Thoracic aorta (tissue), 2 donors: ENCODE results near the gene SMYD2. TPM values are rescaled to one million over a fixed set of nuclear protein-coding genes. Genes with fewer than 3 reads are reported as not detected.

ENCODE experiments used
- ATAC-seq: fragments of 150-250 bp; one replicate; pipeline ENCODE4 v1.8.0; 2017; ENCODE audit warnings: low read depth; ENCODE audit not compliant: insufficient number of reproducible peaks, low FRiP score
- DNase-seq: peaks from one replicate; pipeline ENCODE4 v3.0.0-alpha.2; 2020; ENCODE audit warnings: low spot score
- H3K27ac ChIP-seq, 2 donors: fragments of 200-600 bp; sonication (generic); 1 replicate in 1 of 2; 2 replicates in 1 of 2; pipeline ENCODE4 v1.5.1; 2016; ENCODE audit warnings: mild to moderate bottlenecking in 2 of 2, moderate library complexity in 2 of 2
- H3K27me3 ChIP-seq: fragments of 200-600 bp; sonication (generic); replicated peaks from 2 replicates; pipeline ENCODE4 v1.6.0; 2016; ENCODE audit warnings: mild to moderate bottlenecking; ENCODE audit not compliant: insufficient read depth
- H3K36me3 ChIP-seq: fragments of 200-600 bp; sonication (generic); one replicate; pipeline ENCODE4 v1.5.1; 2016
- H3K4me1 ChIP-seq, 2 donors: fragments of 200-600 bp; sonication (generic); 1 replicate in 1 of 2; 2 replicates in 1 of 2; pipeline versions ENCODE4 v1.5.1 to v1.6.0; 2016; ENCODE audit warnings: low read depth in 2 of 2, mild to moderate bottlenecking in 1 of 2; ENCODE audit not compliant: control insufficient read depth in 1 of 2
- H3K4me3 ChIP-seq: fragments of 200-600 bp; sonication (generic); 2 replicates; pipeline ENCODE4 v1.5.1; 2016; ENCODE audit warnings: mild to moderate bottlenecking
- H3K9me3 ChIP-seq: fragments of 200-600 bp; sonication (generic); 2 replicates; pipeline ENCODE4 v1.5.1; 2016
- total RNA-seq, 2 donors: library from RNA; depleted of rRNA; stranded (reverse); fragments of >200 nt; gene quantifications; one replicate each; pipeline versions ENCODE4 v1.1.0 to v1.2.3, GENCODE V29; 2016
- TF ChIP-seq, protein P1 (sequence below): fragments of 200-600 bp; sonication (generic); IDR thresholded peaks from one replicate; pipeline ENCODE4 v1.5.1; 2019; ENCODE audit warnings: antibody characterized with exemption

The SMYD2 gene
- total RNA-seq, 2 donors from 2014 or later: 10.9 to 13.4 TPM

DNA sequence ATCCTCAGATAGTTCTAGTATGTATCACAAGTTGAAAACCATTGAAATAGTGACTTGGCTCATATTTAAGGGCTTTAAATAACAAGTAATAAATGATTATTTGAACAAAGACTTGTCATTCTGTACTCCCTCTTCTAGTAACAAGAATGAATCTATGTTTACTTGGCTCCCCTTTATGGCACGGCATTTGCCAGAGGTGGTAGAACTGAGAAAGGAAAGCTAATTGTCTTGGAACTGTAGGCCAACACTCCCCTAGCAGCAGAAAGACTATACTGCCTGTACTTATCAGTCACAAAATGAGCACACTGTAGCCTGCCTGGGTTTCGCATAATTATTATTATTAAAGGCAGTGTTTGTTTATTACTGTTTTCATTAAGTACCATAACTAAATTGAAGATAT lies 29.6 kb upstream of the SMYD2 start:
- H3K27ac ChIP-seq: no peak overlapping the region
- TF ChIP-seq, protein P1, sequence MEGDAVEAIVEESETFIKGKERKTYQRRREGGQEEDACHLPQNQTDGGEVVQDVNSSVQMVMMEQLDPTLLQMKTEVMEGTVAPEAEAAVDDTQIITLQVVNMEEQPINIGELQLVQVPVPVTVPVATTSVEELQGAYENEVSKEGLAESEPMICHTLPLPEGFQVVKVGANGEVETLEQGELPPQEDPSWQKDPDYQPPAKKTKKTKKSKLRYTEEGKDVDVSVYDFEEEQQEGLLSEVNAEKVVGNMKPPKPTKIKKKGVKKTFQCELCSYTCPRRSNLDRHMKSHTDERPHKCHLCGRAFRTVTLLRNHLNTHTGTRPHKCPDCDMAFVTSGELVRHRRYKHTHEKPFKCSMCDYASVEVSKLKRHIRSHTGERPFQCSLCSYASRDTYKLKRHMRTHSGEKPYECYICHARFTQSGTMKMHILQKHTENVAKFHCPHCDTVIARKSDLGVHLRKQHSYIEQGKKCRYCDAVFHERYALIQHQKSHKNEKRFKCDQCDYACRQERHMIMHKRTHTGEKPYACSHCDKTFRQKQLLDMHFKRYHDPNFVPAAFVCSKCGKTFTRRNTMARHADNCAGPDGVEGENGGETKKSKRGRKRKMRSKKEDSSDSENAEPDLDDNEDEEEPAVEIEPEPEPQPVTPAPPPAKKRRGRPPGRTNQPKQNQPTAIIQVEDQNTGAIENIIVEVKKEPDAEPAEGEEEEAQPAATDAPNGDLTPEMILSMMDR: no peak
- ATAC-seq (no peak), DNase-seq (no peak)
- peaks cover 7% of the 10 kb centered on the region for H3K9me3 ChIP-seq
- H3K36me3 ChIP-seq: no peaks in the 10 kb centered on the region
- H3K4me3 ChIP-seq: no peak overlapping the region
- H3K4me1 ChIP-seq: no peaks in the 10 kb centered on the region
- H3K27me3 ChIP-seq: peaks cover 3% of the 10 kb centered on the region

GRCh38 chr1:214255509-214255908 lies 25.4 kb upstream of the SMYD2 start:
- TF ChIP-seq, protein P1: no peak
- ATAC-seq: no peak
- Histone ChIP-seq H3K27me3 (peaks cover 3% of the 10 kb centered on the region), H3K9me3 (peaks cover 7% of the 10 kb centered on the region), H3K27ac (no peak overlapping the region), H3K4me3 (no peak overlapping the region), H3K4me1 (no peaks in the 10 kb centered on the region), H3K36me3 (no peaks in the 10 kb centered on the region)
- DNase-seq: no peak

GRCh38 chr1:214259353-214259977 lies 21.5 kb upstream of the SMYD2 start:
- TF ChIP-seq, protein P1: no peak
- DNase-seq (no peak), ATAC-seq (no peak)
- Histone ChIP-seq H3K4me1 (peaks cover 0 to 4% of the 10 kb centered on the region in 2 donors), H3K9me3 (peaks cover 7% of the 10 kb centered on the region), H3K27ac (no peak overlapping the region), H3K4me3 (no peak overlapping the region), H3K36me3 (no peaks in the 10 kb centered on the region), H3K27me3 (no peaks in the 10 kb centered on the region)

GRCh38 chr1:214260561-214261205 lies 20.3 kb upstream of the SMYD2 start:
- Histone ChIP-seq H3K9me3 (peaks cover 2% of the 10 kb centered on the region), H3K36me3 (no peaks in the 10 kb centered on the region), H3K4me1 (peaks cover 0 to 4% of the 10 kb centered on the region in 2 donors), H3K27ac (no peak overlapping the region), H3K27me3 (no peaks in the 10 kb centered on the region), H3K4me3 (no peak overlapping the region)
- DNase-seq (no peak), ATAC-seq (no peak)
- TF ChIP-seq, protein P1: no peak

GRCh38 chr1:214261206-214262123 lies 19.5 kb upstream of the SMYD2 start:
- Histone ChIP-seq H3K4me3 (no peak overlapping the region), H3K27ac (no peak overlapping the region), H3K9me3 (no peaks in the 10 kb centered on the region), H3K27me3 (no peaks in the 10 kb centered on the region), H3K4me1 (peaks cover 0 to 4% of the 10 kb centered on the region in 2 donors), H3K36me3 (no peaks in the 10 kb centered on the region)
- ATAC-seq (peak; percentile 74), DNase-seq (no peak)
- TF ChIP-seq, protein P1: peak; percentile 89
